Ovary (tissue), 3 donors: ENCODE data around the gene ACLY.

Experiments used
- POLR2A ChIP-seq: fragments of 450-650 bp; IDR thresholded peaks from one replicate; pipeline ENCODE4 v1.6.1; 2017; ENCODE audit warnings: antibody characterized with exemption, mild to moderate bottlenecking, moderate library complexity
- TF ChIP-seq, protein P1 (sequence below), 3 donors: fragments of 450-650 bp in 2 of 3; fragments of 200-600 bp in 1 of 3; IDR thresholded peaks; one replicate each; pipeline versions ENCODE4 v1.5.1 to v1.8.0; 2016 to 2022; ENCODE audit warnings: antibody characterized with exemption in 3 of 3, mild to moderate bottlenecking in 1 of 3
- donor health status: DM: no; HTN: no; CAD: no.

DNA sequence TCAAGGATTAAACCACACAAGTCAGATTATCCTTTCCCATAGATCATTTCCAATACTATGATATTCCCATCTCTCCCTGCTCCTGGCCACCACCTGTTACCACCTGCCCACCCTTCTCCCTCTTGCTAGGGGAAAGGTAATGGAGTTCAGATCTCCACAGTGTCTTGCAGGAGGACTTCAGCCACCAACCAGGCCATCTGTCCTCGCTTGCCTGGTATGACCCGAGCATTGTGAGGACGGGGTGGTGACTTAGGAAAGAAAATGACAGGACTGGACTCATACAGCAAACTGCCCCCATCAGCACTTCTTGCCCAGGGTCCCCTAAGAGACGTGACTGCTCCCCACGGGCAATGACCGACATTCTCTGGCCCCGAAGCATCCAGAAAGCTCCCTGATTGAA, 95.2 kb downstream of the ACLY start:
- no peak for TF ChIP-seq POLR2A
- TF ChIP-seq, protein P1, sequence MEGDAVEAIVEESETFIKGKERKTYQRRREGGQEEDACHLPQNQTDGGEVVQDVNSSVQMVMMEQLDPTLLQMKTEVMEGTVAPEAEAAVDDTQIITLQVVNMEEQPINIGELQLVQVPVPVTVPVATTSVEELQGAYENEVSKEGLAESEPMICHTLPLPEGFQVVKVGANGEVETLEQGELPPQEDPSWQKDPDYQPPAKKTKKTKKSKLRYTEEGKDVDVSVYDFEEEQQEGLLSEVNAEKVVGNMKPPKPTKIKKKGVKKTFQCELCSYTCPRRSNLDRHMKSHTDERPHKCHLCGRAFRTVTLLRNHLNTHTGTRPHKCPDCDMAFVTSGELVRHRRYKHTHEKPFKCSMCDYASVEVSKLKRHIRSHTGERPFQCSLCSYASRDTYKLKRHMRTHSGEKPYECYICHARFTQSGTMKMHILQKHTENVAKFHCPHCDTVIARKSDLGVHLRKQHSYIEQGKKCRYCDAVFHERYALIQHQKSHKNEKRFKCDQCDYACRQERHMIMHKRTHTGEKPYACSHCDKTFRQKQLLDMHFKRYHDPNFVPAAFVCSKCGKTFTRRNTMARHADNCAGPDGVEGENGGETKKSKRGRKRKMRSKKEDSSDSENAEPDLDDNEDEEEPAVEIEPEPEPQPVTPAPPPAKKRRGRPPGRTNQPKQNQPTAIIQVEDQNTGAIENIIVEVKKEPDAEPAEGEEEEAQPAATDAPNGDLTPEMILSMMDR (IDR thresholded peaks at IDR 0.05) = no peak
